ENCODE data around the gene LINC00305.

GRCh38 chr18:64191069-64191468 lies 42.2 kb upstream of the LINC00305 start:
- no peak for TF ChIP-seq CTCF (IDR thresholded peaks at IDR 0.05)
- TF ChIP-seq POLR2AphosphoS5 (IDR thresholded peaks at IDR 0.05): no peak
- TF ChIP-seq POLR2A (IDR thresholded peaks at IDR 0.05): no peak

Measured in suprapubic skin (tissue), 4 donors.